DMS153 treated with DMSO at 0.1 percent for 48 hours (cell line): Measurements from ENCODE around the gene LAMA3.

Experiments used
- DNase-seq: peaks from one replicate; lab custom pipeline; 2025; ENCODE audit not compliant: unreplicated experiment; lab: John Stamatoyannopoulos, UW

Gene LAMA3

GRCh38 chr18:23669804-23670405, 19.3 kb upstream of the LAMA3 start:
- no peak for DNase-seq

- DNase-seq, result no peak
Measured at GRCh38 chr18:23671564-23671963, 17.7 kb upstream of the LAMA3 start.

GRCh38 chr18:23673725-23674124, 15.5 kb upstream of the LAMA3 start:
- DNase-seq, result no peak

GRCh38 chr18:23675236-23675635, 14.0 kb upstream of the LAMA3 start:
- DNase-seq, result no peak

GRCh38 chr18:23675896-23676295, 13.4 kb upstream of the LAMA3 start:
- no peak for DNase-seq

GRCh38 chr18:23682045-23682444, 7.2 kb upstream of the LAMA3 start:
- no peak for DNase-seq

- DNase-seq, result no peak
Measured at GRCh38 chr18:23682472-23682871, 6.8 kb upstream of the LAMA3 start.

- no peak for DNase-seq
Measured at GRCh38 chr18:23683155-23683554, 6.1 kb upstream of the LAMA3 start.

GRCh38 chr18:23683671-23684070, 5.6 kb upstream of the LAMA3 start:
- DNase-seq, result no peak

GRCh38 chr18:23684515-23685197, 4.6 kb upstream of the LAMA3 start:
- DNase-seq, result no peak

GRCh38 chr18:23688528-23688927, 725 bp upstream of the LAMA3 start:
- no peak for DNase-seq

- DNase-seq, result no peak
Measured at GRCh38 chr18:23689616-23690504, 607 bp downstream of the LAMA3 start.

GRCh38 chr18:23690505-23691068, 1.3 kb downstream of the LAMA3 start:
- no peak for DNase-seq

- no peak for DNase-seq
Measured at GRCh38 chr18:23693846-23694245, 4.6 kb downstream of the LAMA3 start.

GRCh38 chr18:23694637-23695430, 5.6 kb downstream of the LAMA3 start:
- DNase-seq, result no peak

GRCh38 chr18:23701017-23701416, 11.8 kb downstream of the LAMA3 start:
- no peak for DNase-seq

- DNase-seq, result no peak
Measured at GRCh38 chr18:23701544-23702064, 12.4 kb downstream of the LAMA3 start.

- DNase-seq, result no peak
Measured at GRCh38 chr18:23702606-23703005, 13.4 kb downstream of the LAMA3 start.

- peak; percentile 5 for DNase-seq
Measured at GRCh38 chr18:23703057-23703986, 14.1 kb downstream of the LAMA3 start.

- no peak for DNase-seq
Measured at GRCh38 chr18:23703987-23704384, 14.7 kb downstream of the LAMA3 start.
